WTC11 (cell line): ENCODE results near the gene RPL35A. TPM values are rescaled to one million over a fixed set of nuclear protein-coding genes. Genes with fewer than 3 reads are reported as not detected.

Experiments used
- ATAC-seq: fragments of 200-7000 bp; cut with Tn5 transposase; 2 replicates; pipeline ENCODE4 v1.10.0; 2021; ENCODE audit warnings: mild to moderate bottlenecking, moderate library complexity
- CTCF ChIA-PET: fragments of 300-600 bp; sonication (Branson Sonifier 250); formaldehyde crosslinking; loops from one replicate; lab custom pipeline; 2021; ENCODE audit warnings: antibody characterized with exemption; lab: Charles Lee
- POLR2A ChIA-PET: fragments of 350-600 bp; sonication (Branson Sonifier 250); formaldehyde crosslinking; loops from one replicate; lab custom pipeline; 2021; ENCODE audit warnings: antibody characterized with exemption; lab: Charles Lee
- DNase-seq: peaks from one replicate; pipeline ENCODE4 v3.0.0; 2021; ENCODE audit warnings: low spot score
- H3K27ac Mint-ChIP-seq: 2 replicates; pipeline ENCODE4 v1.8.0; 2021; ENCODE audit warnings: mixed read lengths
- H3K27me3 Mint-ChIP-seq: 2 replicates; pipeline ENCODE4 v1.8.0; 2021; ENCODE audit warnings: low read depth, mild to moderate bottlenecking, moderate library complexity, mixed read lengths
- H3K36me3 Mint-ChIP-seq: 2 replicates; pipeline ENCODE4 v1.8.0; 2021; ENCODE audit warnings: mixed read lengths
- H3K4me1 Mint-ChIP-seq: 2 replicates; pipeline ENCODE4 v1.8.0; 2022; ENCODE audit warnings: mixed read lengths
- H3K4me3 Mint-ChIP-seq: 2 replicates; pipeline ENCODE4 v1.8.0; 2021; ENCODE audit warnings: mild to moderate bottlenecking, moderate library complexity, mixed read lengths
- H3K9me3 Mint-ChIP-seq: 2 replicates; pipeline ENCODE4 v1.8.0; 2021; ENCODE audit warnings: mixed read lengths
- ATF1 ChIP-seq: sonication (generic); formaldehyde crosslinking; IDR thresholded peaks from 2 replicates; pipeline ENCODE4 v1.8.1; 2023; ENCODE audit warnings: mild to moderate bottlenecking, moderate library complexity, missing genetic modification reagents
- ATF6 ChIP-seq: sonication (generic); formaldehyde crosslinking; IDR thresholded peaks from 2 replicates; pipeline ENCODE4 v1.8.1; 2023; ENCODE audit warnings: mild to moderate bottlenecking, missing genetic modification reagents
- CBFB ChIP-seq: sonication (generic); formaldehyde crosslinking; IDR thresholded peaks from 2 replicates; pipeline ENCODE4 v1.8.1; 2022; ENCODE audit warnings: mild to moderate bottlenecking, low read depth, missing genetic modification reagents
- CREM ChIP-seq: sonication (generic); formaldehyde crosslinking; IDR thresholded peaks from 2 replicates; pipeline ENCODE4 v1.8.1; 2022; ENCODE audit warnings: mild to moderate bottlenecking, missing genetic modification reagents, moderate library complexity
- ERG ChIP-seq: fragments of 250-450 bp; sonication (Bioruptor Pico); IDR thresholded peaks from 2 replicates; pipeline ENCODE4 v1.8.0; 2021; ENCODE audit warnings: mild to moderate bottlenecking
- ESRRA ChIP-seq: sonication (generic); formaldehyde crosslinking; IDR thresholded peaks from 2 replicates; pipeline ENCODE4 v1.8.1; 2022; ENCODE audit warnings: mild to moderate bottlenecking, missing genetic modification reagents, borderline replicate concordance
- FOXJ3 ChIP-seq: sonication (generic); formaldehyde crosslinking; IDR thresholded peaks from 2 replicates; pipeline ENCODE4 v1.9.0; 2021; ENCODE audit warnings: missing genetic modification reagents, mild to moderate bottlenecking, borderline replicate concordance
- HMGA2 ChIP-seq: fragments of 250-450 bp; sonication (Bioruptor Pico); IDR thresholded peaks from 2 replicates; pipeline ENCODE4 v1.4.0; 2021; ENCODE audit warnings: mild to moderate bottlenecking, moderate library complexity
- MXD4 ChIP-seq: fragments of 250-450 bp; sonication (Bioruptor Pico); IDR thresholded peaks from 2 replicates; pipeline ENCODE4 v1.8.0; 2021; ENCODE audit warnings: mild to moderate bottlenecking, moderate library complexity, borderline replicate concordance
- NFATC4 ChIP-seq: fragments of 250-450 bp; sonication (Bioruptor Pico); IDR thresholded peaks from 2 replicates; pipeline ENCODE4 v1.9.0; 2021; ENCODE audit warnings: mild to moderate bottlenecking
- NR1H2 ChIP-seq: sonication (generic); formaldehyde crosslinking; IDR thresholded peaks from 2 replicates; pipeline ENCODE4 v1.9.0; 2021; ENCODE audit warnings: mild to moderate bottlenecking, moderate library complexity, missing genetic modification reagents
- SMAD3 ChIP-seq: sonication (generic); formaldehyde crosslinking; IDR thresholded peaks from 2 replicates; pipeline ENCODE4 v1.8.0; 2022; ENCODE audit warnings: missing genetic modification reagents, mild to moderate bottlenecking, borderline replicate concordance
- SOX15 ChIP-seq: fragments of 250-450 bp; sonication (Bioruptor Pico); IDR thresholded peaks from 2 replicates; pipeline ENCODE4 v1.9.0; 2021; ENCODE audit warnings: mild to moderate bottlenecking
- ZNF121 ChIP-seq: sonication (generic); formaldehyde crosslinking; IDR thresholded peaks from 2 replicates; pipeline ENCODE4 v1.8.0; 2023; ENCODE audit warnings: missing genetic modification reagents
- ZNF219 ChIP-seq: sonication (generic); formaldehyde crosslinking; IDR thresholded peaks from 2 replicates; pipeline ENCODE4 v1.8.0; 2023; ENCODE audit warnings: missing genetic modification reagents, mild to moderate bottlenecking, borderline replicate concordance
- ZNF232 ChIP-seq: sonication (generic); formaldehyde crosslinking; IDR thresholded peaks from 2 replicates; pipeline ENCODE4 v1.8.0; 2022; ENCODE audit warnings: mild to moderate bottlenecking, missing genetic modification reagents
- ZNF416 ChIP-seq: fragments of 250-450 bp; sonication (Bioruptor Pico); IDR thresholded peaks from 2 replicates; pipeline ENCODE4 v1.9.0; 2021; ENCODE audit warnings: mild to moderate bottlenecking, inconsistent platforms
- ZNF671 ChIP-seq: fragments of 250-450 bp; sonication (Bioruptor Pico); IDR thresholded peaks from 2 replicates; pipeline ENCODE4 v1.8.0; 2021; ENCODE audit warnings: mild to moderate bottlenecking
- total RNA-seq: library from RNA; stranded (reverse); gene quantifications from 3 replicates; pipeline ENCODE4 v1.2.3, GENCODE V29; 2021
- TF ChIP-seq, protein P1 (sequence below): sonication (generic); formaldehyde crosslinking; IDR thresholded peaks from 2 replicates; pipeline ENCODE4 v1.8.0; 2022; ENCODE audit warnings: missing genetic modification reagents
- TF ChIP-seq, protein P2 (sequence below): sonication (generic); formaldehyde crosslinking; IDR thresholded peaks from 2 replicates; pipeline ENCODE4 v1.8.1; 2022; ENCODE audit warnings: mild to moderate bottlenecking, missing genetic modification reagents, moderate library complexity, borderline replicate concordance
- TF ChIP-seq, protein P3 (sequence below): sonication (generic); formaldehyde crosslinking; IDR thresholded peaks from 2 replicates; pipeline ENCODE4 v1.8.1; 2022; ENCODE audit warnings: low read depth, mild to moderate bottlenecking, moderate library complexity, missing genetic modification reagents, borderline replicate concordance
- TF ChIP-seq, protein P4 (sequence below): sonication (generic); formaldehyde crosslinking; IDR thresholded peaks from 2 replicates; pipeline ENCODE4 v1.8.0; 2022; ENCODE audit warnings: mild to moderate bottlenecking, missing genetic modification reagents

RPL35A gene
- total RNA-seq, 1 experiment from 2014 or later: 1,384 TPM

DNA sequence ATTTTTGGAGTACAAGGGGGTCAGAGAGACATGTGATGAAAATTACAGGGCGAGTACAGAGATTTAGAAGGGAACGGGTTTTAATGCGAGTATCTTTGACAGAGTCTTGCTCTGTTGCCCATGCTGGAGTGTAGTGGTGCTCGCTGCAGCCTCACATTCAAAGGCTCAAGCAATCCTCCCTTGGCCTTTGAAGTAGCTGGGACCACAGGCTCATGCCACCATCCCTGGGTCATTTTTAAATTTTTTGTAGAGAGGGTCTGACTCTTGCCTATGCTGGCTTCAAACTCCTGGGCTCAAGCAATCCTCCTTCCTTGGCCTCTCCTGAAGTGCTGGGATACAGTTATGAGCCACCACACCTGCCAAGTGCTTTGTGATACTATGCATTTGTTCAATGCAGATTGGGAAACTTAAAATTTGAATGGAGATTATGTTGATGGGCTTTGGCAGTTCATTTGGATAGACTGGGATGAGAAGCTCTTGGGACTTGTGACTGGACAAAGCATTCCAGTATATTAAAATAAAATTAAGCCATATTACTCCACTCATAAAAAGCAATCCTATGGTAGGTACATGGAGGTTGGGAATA, 6.0 kb downstream of the RPL35A start (continued):
- TF ChIP-seq CBFB (CRISPR knock-in tag) (no peak), ZNF219 (no peak), NFATC4 (CRISPR knock-in tag) (peak; percentile 80), NR1H2 (CRISPR knock-in tag) (no peak), ZNF232 (CRISPR knock-in tag) (no peak), FOXJ3 (no peak), SOX15 (CRISPR knock-in tag) (no peak)
- TF ChIP-seq, protein P1, sequence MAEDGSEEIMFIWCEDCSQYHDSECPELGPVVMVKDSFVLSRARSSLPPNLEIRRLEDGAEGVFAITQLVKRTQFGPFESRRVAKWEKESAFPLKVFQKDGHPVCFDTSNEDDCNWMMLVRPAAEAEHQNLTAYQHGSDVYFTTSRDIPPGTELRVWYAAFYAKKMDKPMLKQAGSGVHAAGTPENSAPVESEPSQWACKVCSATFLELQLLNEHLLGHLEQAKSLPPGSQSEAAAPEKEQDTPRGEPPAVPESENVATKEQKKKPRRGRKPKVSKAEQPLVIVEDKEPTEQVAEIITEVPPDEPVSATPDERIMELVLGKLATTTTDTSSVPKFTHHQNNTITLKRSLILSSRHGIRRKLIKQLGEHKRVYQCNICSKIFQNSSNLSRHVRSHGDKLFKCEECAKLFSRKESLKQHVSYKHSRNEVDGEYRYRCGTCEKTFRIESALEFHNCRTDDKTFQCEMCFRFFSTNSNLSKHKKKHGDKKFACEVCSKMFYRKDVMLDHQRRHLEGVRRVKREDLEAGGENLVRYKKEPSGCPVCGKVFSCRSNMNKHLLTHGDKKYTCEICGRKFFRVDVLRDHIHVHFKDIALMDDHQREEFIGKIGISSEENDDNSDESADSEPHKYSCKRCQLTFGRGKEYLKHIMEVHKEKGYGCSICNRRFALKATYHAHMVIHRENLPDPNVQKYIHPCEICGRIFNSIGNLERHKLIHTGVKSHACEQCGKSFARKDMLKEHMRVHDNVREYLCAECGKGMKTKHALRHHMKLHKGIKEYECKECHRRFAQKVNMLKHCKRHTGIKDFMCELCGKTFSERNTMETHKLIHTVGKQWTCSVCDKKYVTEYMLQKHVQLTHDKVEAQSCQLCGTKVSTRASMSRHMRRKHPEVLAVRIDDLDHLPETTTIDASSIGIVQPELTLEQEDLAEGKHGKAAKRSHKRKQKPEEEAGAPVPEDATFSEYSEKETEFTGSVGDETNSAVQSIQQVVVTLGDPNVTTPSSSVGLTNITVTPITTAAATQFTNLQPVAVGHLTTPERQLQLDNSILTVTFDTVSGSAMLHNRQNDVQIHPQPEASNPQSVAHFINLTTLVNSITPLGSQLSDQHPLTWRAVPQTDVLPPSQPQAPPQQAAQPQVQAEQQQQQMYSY (CRISPR knock-in tag): no peak
- TF ChIP-seq, protein P2, sequence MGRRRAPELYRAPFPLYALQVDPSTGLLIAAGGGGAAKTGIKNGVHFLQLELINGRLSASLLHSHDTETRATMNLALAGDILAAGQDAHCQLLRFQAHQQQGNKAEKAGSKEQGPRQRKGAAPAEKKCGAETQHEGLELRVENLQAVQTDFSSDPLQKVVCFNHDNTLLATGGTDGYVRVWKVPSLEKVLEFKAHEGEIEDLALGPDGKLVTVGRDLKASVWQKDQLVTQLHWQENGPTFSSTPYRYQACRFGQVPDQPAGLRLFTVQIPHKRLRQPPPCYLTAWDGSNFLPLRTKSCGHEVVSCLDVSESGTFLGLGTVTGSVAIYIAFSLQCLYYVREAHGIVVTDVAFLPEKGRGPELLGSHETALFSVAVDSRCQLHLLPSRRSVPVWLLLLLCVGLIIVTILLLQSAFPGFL: no peak

GRCh38 chr3:197956626-197956988, 6.6 kb downstream of the RPL35A start:
- peaks cover 45% of the 10 kb centered on the region for H3K36me3 Mint-ChIP-seq
- no peaks in the 10 kb centered on the region for H3K9me3 Mint-ChIP-seq
- peaks cover 45% of the 10 kb centered on the region for H3K4me1 Mint-ChIP-seq
- CTCF ChIA-PET: no interaction called here
- no peak for DNase-seq
- POLR2A ChIA-PET: interaction anchor here (0.7 kb wide), 1 partner anchor 74 kb away, joined by 7 read pairs; no protein-coding TSS in a partner anchor
- ATAC-seq: no peak
- TF ChIP-seq NFATC4 (CRISPR knock-in tag): peak; percentile 68; the same call in 1 of the 2 replicates
- TF ChIP-seq HMGA2 (CRISPR knock-in tag): no peak
- TF ChIP-seq CREM (CRISPR knock-in tag): 0 out of 2 replicates have a peak, but pooled peaks have one; percentile 17
- TF ChIP-seq, protein P2: no peak
- no peak for TF ChIP-seq SMAD3 (CRISPR knock-in tag)
- no peak for TF ChIP-seq MXD4
- no peak for TF ChIP-seq ATF1 (CRISPR knock-in tag)
- TF ChIP-seq ZNF121 (CRISPR knock-in tag): peak; percentile 69; the same call in 1 of the 2 replicates
- TF ChIP-seq FOXJ3: no peak
- TF ChIP-seq ESRRA (CRISPR knock-in tag): no peak
- H3K4me3 Mint-ChIP-seq: no peak overlapping the region
- H3K27me3 Mint-ChIP-seq: peaks cover 11% of the 10 kb centered on the region
- H3K27ac Mint-ChIP-seq: peak overlapping the region; percentile 66

DNA sequence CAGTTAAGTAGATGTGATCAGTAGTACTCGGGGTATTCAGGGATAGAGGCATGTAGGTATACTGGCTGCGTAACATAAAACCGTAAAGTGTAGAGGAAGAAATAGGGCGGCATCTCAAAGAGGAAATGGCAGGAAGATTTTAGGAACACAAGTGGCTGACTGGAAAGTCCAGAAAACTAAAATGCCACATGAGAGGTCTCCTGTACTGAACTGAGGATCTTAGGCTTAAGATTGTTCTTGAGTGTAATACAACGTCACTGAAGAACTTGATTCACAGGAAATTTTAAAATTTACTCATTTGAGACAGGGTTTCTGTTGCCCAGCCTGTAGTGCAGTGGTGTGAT, 7.8 kb downstream of the RPL35A start:
- DNase-seq (no peak), ATAC-seq (peak; percentile 2; the same call in 1 of the 2 replicates)
- peak overlapping the region; percentile 66 for H3K27ac Mint-ChIP-seq
- ChIA-PET POLR2A (interaction anchor here (0.6 kb wide), 1 partner anchor 1175 kb away, joined by 3 read pairs; no protein-coding TSS in a partner anchor), CTCF (interaction anchor here (0.6 kb wide), 1 partner anchor 31 kb away, joined by 3 read pairs; no protein-coding TSS in a partner anchor)
- H3K4me3 Mint-ChIP-seq: no peak overlapping the region
- H3K9me3 Mint-ChIP-seq: no peaks in the 10 kb centered on the region
- H3K4me1 Mint-ChIP-seq: peaks cover 40% of the 10 kb centered on the region
- H3K36me3 Mint-ChIP-seq: peaks cover 36% of the 10 kb centered on the region
- H3K27me3 Mint-ChIP-seq: peaks cover 14% of the 10 kb centered on the region
- TF ChIP-seq ATF6 (CRISPR knock-in tag) (no peak), ZNF416 (CRISPR knock-in tag) (0 out of 2 replicates have a peak, but pooled peaks have one; percentile 57), ERG (CRISPR knock-in tag) (peak; percentile 31; the same call in 1 of the 2 replicates), ZNF671 (0 out of 2 replicates have a peak, but pooled peaks have one; percentile 19)
- TF ChIP-seq, protein P3, sequence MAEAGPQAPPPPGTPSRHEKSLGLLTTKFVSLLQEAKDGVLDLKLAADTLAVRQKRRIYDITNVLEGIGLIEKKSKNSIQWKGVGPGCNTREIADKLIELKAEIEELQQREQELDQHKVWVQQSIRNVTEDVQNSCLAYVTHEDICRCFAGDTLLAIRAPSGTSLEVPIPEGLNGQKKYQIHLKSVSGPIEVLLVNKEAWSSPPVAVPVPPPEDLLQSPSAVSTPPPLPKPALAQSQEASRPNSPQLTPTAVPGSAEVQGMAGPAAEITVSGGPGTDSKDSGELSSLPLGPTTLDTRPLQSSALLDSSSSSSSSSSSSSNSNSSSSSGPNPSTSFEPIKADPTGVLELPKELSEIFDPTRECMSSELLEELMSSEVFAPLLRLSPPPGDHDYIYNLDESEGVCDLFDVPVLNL (CRISPR knock-in tag): no peak
- TF ChIP-seq, protein P4, sequence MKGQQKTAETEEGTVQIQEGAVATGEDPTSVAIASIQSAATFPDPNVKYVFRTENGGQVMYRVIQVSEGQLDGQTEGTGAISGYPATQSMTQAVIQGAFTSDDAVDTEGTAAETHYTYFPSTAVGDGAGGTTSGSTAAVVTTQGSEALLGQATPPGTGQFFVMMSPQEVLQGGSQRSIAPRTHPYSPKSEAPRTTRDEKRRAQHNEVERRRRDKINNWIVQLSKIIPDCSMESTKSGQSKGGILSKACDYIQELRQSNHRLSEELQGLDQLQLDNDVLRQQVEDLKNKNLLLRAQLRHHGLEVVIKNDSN: no peak
